GM18861 (cell line): ENCODE data around the gene HNRNPH1.

Experiments used
- ATAC-seq: cut with Tn5 transposase; IDR thresholded peaks from one replicate; pipeline ENCODE4 v1.9.1; 2021; ENCODE audit not compliant: unreplicated experiment

The HNRNPH1 gene

GRCh38 chr5:179606071-179606909, 17.2 kb downstream of the HNRNPH1 start:
- ATAC-seq: no peak

GRCh38 chr5:179605026-179605833, 18.2 kb downstream of the HNRNPH1 start:
- ATAC-seq: no peak

GRCh38 chr5:179603308-179603707, 20.2 kb downstream of the HNRNPH1 start:
- ATAC-seq: no peak

- no peak for ATAC-seq
These were observed 21.4 kb downstream of the HNRNPH1 start for GRCh38 chr5:179601871-179602625.

- no peak for ATAC-seq
These were observed 23.5 kb downstream of the HNRNPH1 start for GRCh38 chr5:179599973-179600372.

- ATAC-seq: no peak
These were observed 23.9 kb downstream of the HNRNPH1 start for GRCh38 chr5:179599566-179599965.

GRCh38 chr5:179599100-179599499, 24.4 kb downstream of the HNRNPH1 start:
- no peak for ATAC-seq

- no peak for ATAC-seq
These were observed 27.1 kb downstream of the HNRNPH1 start for GRCh38 chr5:179596421-179596820.

- ATAC-seq: no peak
These were observed 27.6 kb downstream of the HNRNPH1 start for GRCh38 chr5:179595916-179596315.

GRCh38 chr5:179588166-179588565, 35.3 kb downstream of the HNRNPH1 start:
- ATAC-seq: no peak

- no peak for ATAC-seq
These were observed 37.5 kb downstream of the HNRNPH1 start for GRCh38 chr5:179585941-179586401.

- ATAC-seq: no peak
These were observed 46.0 kb downstream of the HNRNPH1 start for GRCh38 chr5:179577286-179577960.

GRCh38 chr5:179572386-179572785, 51.1 kb downstream of the HNRNPH1 start:
- ATAC-seq: no peak

GRCh38 chr5:179568721-179569120, 54.8 kb downstream of the HNRNPH1 start:
- no peak for ATAC-seq

GRCh38 chr5:179564526-179564925, 58.9 kb downstream of the HNRNPH1 start:
- ATAC-seq: no peak
